ENCODE data around the gene KLF13.

Gene KLF13

GRCh38 chr15:31387092-31387478 lies 60.5 kb downstream of the KLF13 start:
- no peak for DNase-seq

GRCh38 chr15:31387479-31388118 lies 61.0 kb downstream of the KLF13 start:
- DNase-seq: no peak

- DNase-seq: no peak
Measured at GRCh38 chr15:31389576-31389975, 62.9 kb downstream of the KLF13 start.

- DNase-seq: no peak
Measured at GRCh38 chr15:31390029-31390428, 63.4 kb downstream of the KLF13 start.

GRCh38 chr15:31390777-31391486 lies 64.3 kb downstream of the KLF13 start:
- no peak for DNase-seq

- DNase-seq: peak; percentile 75
Measured at GRCh38 chr15:31391687-31392671, 65.3 kb downstream of the KLF13 start.

GRCh38 chr15:31392761-31393401 lies 66.2 kb downstream of the KLF13 start:
- no peak for DNase-seq

GRCh38 chr15:31393444-31394091 lies 66.9 kb downstream of the KLF13 start:
- DNase-seq: no peak

GRCh38 chr15:31396881-31397560 lies 70.4 kb downstream of the KLF13 start:
- no peak for DNase-seq

- DNase-seq: no peak
Measured at GRCh38 chr15:31397851-31398661, 71.4 kb downstream of the KLF13 start.

GRCh38 chr15:31398677-31399301 lies 72.2 kb downstream of the KLF13 start:
- DNase-seq: no peak

GRCh38 chr15:31399544-31400171 lies 73.0 kb downstream of the KLF13 start:
- DNase-seq: no peak

- no peak for DNase-seq
Measured at GRCh38 chr15:31400222-31400927, 73.7 kb downstream of the KLF13 start.

- DNase-seq: no peak
Measured at GRCh38 chr15:31401282-31401681, 74.6 kb downstream of the KLF13 start.

- DNase-seq: no peak
Measured at GRCh38 chr15:31402003-31402402, 75.4 kb downstream of the KLF13 start.

GRCh38 chr15:31402511-31403056 lies 75.9 kb downstream of the KLF13 start:
- DNase-seq: no peak

- DNase-seq: no peak
Measured at GRCh38 chr15:31403096-31403495, 76.5 kb downstream of the KLF13 start.

- no peak for DNase-seq
Measured at GRCh38 chr15:31403606-31404005, 77.0 kb downstream of the KLF13 start.

- DNase-seq: no peak
Measured at GRCh38 chr15:31404345-31404744, 77.7 kb downstream of the KLF13 start.

Data from activated effector memory CD4-positive, alpha-beta T cell treated with Interleukin-2 at 50 U/mL for 16 hours (primary cell).